ENCODE data around the gene TMEM39B. TPM values are rescaled to one million over a fixed set of nuclear protein-coding genes. Genes with fewer than 3 reads are reported as not detected.

Gene TMEM39B
- total and polyA plus RNA-seq, 2 experiments from 2014 or later: 10.1 to 17.8 TPM

- H3K4me3 Mint-ChIP-seq: no peak overlapping the region
- H3K36me3 Mint-ChIP-seq (ENCODE audit: low read depth): peaks cover 63% of the 10 kb centered on the region
- H3K4me1 ChIP-seq (ENCODE audit: insufficient read depth): no peaks in the 10 kb centered on the region
Observed at GRCh38 chr1:32077451-32077850, 4.7 kb downstream of the TMEM39B start.

GRCh38 chr1:32082022-32082421, 9.3 kb downstream of the TMEM39B start:
- ATAC-seq: no peak
- no peak overlapping the region for H3K4me3 ChIP-seq
- H3K4me1 Mint-ChIP-seq: no peaks in the 10 kb centered on the region
- H4K20me1 ChIP-seq (replicated peaks; ENCODE audit: insufficient read depth): 0 out of 2 replicates have a peak, but pooled peaks cover 8% of the 10 kb centered on the region
- peaks cover 14% of the 10 kb centered on the region for H3K36me3 ChIP-seq (ENCODE audit: insufficient read depth)
- H3K4me2 ChIP-seq: no peak overlapping the region
- H2AFZ ChIP-seq: no peak overlapping the region
- H3K27me3 ChIP-seq (ENCODE audit: insufficient read depth): no peaks in the 10 kb centered on the region
- no peaks in the 10 kb centered on the region for H3K9me3 Mint-ChIP-seq
- H3F3A ChIP-seq (replicated peaks; ENCODE audit: low read depth): no peaks in the 10 kb centered on the region
- no peaks in the 10 kb centered on the region for H3K4me1 ChIP-seq (ENCODE audit: insufficient read depth)
- no peak overlapping the region for H3K27ac Mint-ChIP-seq
- H3K27ac ChIP-seq (ENCODE audit: low read depth): no peak overlapping the region
- H3K79me2 ChIP-seq (replicated peaks; ENCODE audit: insufficient read depth): no peaks in the 10 kb centered on the region
- no peak overlapping the region for H3K4me3 Mint-ChIP-seq
- H3K36me3 Mint-ChIP-seq (ENCODE audit: low read depth): peaks cover 78% of the 10 kb centered on the region
- DNase-seq (ENCODE audit: low spot score): no peak
- H3K9me2 ChIP-seq (ENCODE audit: insufficient read depth): no peaks in the 10 kb centered on the region
- H3K27me3 Mint-ChIP-seq (ENCODE audit: insufficient read depth, low read depth, poor library complexity): peaks cover 2% of the 10 kb centered on the region
- no peak for TF ChIP-seq CTCF (conservative IDR thresholded peaks at IDR 0.05; ENCODE audit: low read depth in 2 of 2)
- TF ChIP-seq ETS1 (IDR thresholded peaks at IDR 0.05): no peak
- TF ChIP-seq STAT1 (IDR thresholded peaks at IDR 0.05; ENCODE audit: unreplicated experiment): no peak
- TF ChIP-seq EZH2 (IDR thresholded peaks at IDR 0.05; ENCODE audit: low read depth, unreplicated experiment): no peak
- TF ChIP-seq EZH2phosphoT487 (IDR thresholded peaks at IDR 0.05; ENCODE audit: unreplicated experiment): no peak
- TF ChIP-seq CREB1 (CRISPR knock-in tag; IDR thresholded peaks at IDR 0.05; ENCODE audit: low read depth): no peak
- no peak for TF ChIP-seq ZNF462 (CRISPR knock-in tag; IDR thresholded peaks at IDR 0.05)
- TF ChIP-seq POLR2AphosphoS5 (IDR thresholded peaks at IDR 0.05; ENCODE audit: low read depth): no peak

More at GRCh38 chr1:32077451-32077850, 4.7 kb downstream of the TMEM39B start:
- H4K20me1 ChIP-seq (replicated peaks; ENCODE audit: insufficient read depth): peaks cover 11% of the 10 kb centered on the region
- H3K27ac Mint-ChIP-seq: no peak overlapping the region
- no peak overlapping the region for H3K4me2 ChIP-seq
- no peaks in the 10 kb centered on the region for H3K9me2 ChIP-seq (ENCODE audit: insufficient read depth)
- H3K36me3 ChIP-seq (ENCODE audit: insufficient read depth): peaks cover 14% of the 10 kb centered on the region
- no peak overlapping the region for H3K27ac ChIP-seq (ENCODE audit: low read depth)
- peaks cover under 1% of the 10 kb centered on the region; the same call in 1 of the 2 replicates for H3F3A ChIP-seq (replicated peaks; ENCODE audit: low read depth)
- H2AFZ ChIP-seq: no peak overlapping the region
- no peaks in the 10 kb centered on the region for H3K27me3 ChIP-seq (ENCODE audit: insufficient read depth)
- H3K79me2 ChIP-seq (replicated peaks; ENCODE audit: insufficient read depth): peaks cover 13% of the 10 kb centered on the region
- TF ChIP-seq CREB1 (CRISPR knock-in tag; IDR thresholded peaks at IDR 0.05; ENCODE audit: low read depth) (no peak), EZH2phosphoT487 (IDR thresholded peaks at IDR 0.05; ENCODE audit: unreplicated experiment) (no peak), NANOG (IDR thresholded peaks at IDR 0.05; ENCODE audit: borderline replicate concordance) (no peak)
- DNase-seq (ENCODE audit: low spot score) (no peak), ATAC-seq (no peak)
- H3K4me1 Mint-ChIP-seq: peaks cover 9% of the 10 kb centered on the region
- no peak overlapping the region for H3K4me3 ChIP-seq
- peaks cover 8% of the 10 kb centered on the region for H3K27me3 Mint-ChIP-seq (ENCODE audit: insufficient read depth, low read depth, poor library complexity)
- H3K9me3 Mint-ChIP-seq: no peaks in the 10 kb centered on the region

All from GM23338 (cell line).